NCI-H510A (cell line): ENCODE results near the gene FNBP1.

Experiments used
- DNase-seq: peaks from one replicate; lab custom pipeline; 2025; lab: John Stamatoyannopoulos, UW

FNBP1 gene

GRCh38 chr9:129854588-129855110 is 188.3 kb downstream of the FNBP1 start:
- DNase-seq: no peak

DNA sequence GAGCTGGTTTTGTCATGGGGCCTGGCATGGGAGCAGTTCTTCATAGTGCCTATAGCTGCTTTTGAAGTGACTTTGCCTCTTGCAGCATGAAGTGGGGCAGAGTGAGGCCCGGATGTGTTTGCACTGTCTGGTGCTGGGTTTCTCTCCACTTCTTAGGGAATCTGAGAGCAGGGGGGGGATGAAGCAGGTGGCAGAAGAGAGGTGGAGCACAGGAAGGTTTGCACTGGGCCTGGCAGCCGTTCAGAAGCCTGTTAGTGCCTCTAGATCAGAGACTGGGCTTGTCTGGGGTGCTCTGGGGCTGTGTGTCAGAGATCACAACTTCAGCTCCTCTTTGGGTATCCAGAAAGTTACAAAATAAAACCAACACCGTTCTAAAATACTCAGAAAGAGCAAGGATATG is 189.4 kb downstream of the FNBP1 start:
- DNase-seq: peak; percentile 74

GRCh38 chr9:129852579-129852978 is 190.4 kb downstream of the FNBP1 start:
- no peak for DNase-seq

- DNase-seq: no peak
Observed at GRCh38 chr9:129851821-129852220, 191.2 kb downstream of the FNBP1 start.

GRCh38 chr9:129850821-129851550 is 192.0 kb downstream of the FNBP1 start:
- DNase-seq: no peak

DNA sequence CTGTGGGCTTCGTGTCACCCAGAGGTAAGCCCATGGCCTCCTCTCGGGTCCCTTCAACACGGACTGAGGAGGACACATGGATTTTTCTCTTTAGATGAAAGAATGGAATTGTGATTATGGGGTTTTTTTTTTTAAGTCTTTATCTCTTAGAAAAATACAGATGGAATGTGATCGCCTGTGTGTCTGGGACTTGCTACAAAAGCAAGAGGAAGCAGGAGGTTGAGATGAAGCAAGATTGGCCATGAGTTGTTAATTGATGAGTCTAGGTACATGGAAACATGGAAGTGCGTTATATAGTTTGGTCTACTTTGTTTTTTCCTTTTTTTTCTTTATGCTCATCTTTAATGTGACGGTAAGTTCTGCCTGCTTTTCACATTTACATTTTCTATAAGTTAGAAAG is 193.1 kb downstream of the FNBP1 start:
- DNase-seq: no peak

DNA sequence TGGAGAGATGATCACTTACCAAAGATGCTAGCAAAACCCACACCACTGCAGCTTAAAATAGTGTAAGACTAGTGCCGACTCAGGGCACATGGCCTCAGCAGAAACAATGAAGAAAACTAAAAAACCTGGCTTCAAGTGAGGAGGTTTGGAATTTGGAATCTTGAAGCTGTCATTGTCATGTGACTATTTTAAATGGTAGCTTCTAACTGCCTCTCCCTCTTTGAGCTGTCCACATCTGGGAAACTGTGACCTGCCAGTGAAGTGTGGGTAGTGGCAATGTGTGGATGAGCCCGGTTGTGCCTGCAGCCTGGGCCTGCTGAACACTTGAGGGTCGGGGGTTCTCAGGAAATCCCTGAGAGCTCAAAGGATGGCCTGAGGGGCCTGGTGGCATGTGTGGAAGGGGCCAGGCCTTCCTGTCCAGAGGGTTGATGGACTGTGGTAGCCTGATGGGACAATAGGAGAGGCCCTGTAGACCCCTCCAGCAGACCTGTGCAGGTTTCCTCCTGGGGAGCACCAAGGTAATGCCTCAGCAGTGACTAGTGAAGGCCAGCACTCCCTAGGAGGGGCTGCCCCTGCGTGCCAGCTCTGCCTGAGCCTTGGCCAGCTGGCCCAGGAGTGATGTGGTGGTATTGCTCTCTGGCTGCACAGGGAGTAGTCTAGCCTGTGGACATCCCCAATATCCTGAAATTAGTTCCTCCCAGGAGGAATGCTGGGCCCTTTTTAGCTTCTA is 194.1 kb downstream of the FNBP1 start:
- no peak for DNase-seq

DNA sequence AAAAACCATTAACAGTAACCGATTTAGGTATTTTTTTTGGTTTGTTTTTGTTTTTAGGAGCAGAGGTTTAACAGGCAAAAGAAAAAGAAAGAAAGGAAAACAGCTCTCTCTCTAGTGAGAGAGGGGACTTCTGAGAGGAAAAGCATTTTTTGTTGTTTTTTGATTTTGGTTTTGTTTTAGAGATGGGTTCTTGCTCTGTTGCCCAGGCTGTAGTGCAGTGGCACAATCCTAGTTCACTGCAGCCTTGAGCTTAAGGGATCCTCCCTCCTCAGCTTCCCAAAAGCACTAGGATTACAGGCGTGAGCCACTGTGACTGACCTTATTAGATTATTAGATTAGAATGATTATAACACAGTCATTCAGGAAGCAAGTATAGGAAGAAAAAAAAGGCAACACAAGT is 197.6 kb downstream of the FNBP1 start:
- no peak for DNase-seq

- no peak for DNase-seq
Observed at GRCh38 chr9:129841071-129841470, 201.9 kb downstream of the FNBP1 start.

- DNase-seq: peak; percentile 91
Observed at GRCh38 chr9:129840034-129840433, 203.0 kb downstream of the FNBP1 start.

DNA sequence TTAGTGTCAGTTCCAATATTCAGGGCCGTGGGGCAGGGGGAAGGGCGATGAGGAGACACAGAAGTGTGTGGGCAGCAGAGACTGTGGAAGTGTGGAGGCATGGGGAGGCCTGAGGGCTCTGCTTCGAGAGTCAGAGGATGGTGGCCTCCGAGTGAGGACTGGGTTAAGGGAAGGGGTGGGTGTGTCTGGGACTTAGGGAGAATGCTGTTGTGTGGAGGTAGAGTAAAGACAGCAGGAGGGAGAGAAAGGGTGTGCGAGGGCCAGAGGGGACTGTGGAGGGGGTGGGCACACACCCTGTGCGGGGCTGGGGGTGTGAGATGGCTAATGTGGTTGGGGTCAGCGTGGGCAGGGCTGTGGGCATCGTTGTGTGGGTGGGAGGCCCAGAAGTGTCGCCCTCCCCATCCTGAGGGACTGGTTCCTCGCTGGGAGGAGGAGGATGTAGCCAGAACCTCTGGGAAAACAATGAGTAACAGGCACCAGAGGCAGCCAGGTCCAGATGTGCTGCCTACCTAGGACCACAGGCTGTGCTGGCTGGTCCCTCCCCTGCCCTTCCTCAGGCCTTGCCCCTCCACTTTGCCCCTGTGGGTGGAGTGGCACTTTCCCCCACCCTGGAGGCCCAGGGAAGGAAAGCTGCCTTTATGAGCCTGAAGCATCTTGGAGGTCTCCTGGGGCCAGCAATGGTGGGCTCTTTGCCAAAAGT is 203.5 kb downstream of the FNBP1 start:
- peak; percentile 72 for DNase-seq

DNA sequence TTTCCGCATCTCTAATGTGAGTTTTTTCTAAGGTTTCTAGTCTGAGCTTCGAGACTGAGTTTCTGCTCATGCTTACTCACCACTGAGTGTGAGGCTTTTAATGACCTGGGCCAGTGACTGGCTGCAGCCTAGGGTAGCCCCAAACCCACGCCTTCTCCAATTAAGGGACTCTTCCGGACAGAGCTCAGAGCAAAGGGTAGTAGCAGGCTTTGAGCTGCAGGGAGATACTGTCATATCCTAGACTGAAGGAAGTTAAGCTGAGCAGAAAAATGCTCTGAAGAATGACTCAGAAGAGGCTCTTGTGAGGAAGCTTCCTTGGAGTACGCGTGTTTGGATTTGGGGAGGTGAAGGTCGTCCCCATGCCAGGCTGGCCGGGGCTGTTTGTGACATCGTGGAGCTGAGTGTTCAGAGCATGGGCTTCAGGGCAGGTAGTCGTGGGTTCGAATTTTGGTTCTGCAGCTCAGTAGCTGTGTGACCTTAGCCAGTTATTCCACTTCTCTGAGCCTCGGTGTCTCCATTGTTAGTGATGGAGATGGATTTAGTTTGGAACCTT is 204.2 kb downstream of the FNBP1 start:
- DNase-seq: no peak
